ENCODE data around the gene ADORA1. TPM values are rescaled to one million over a fixed set of nuclear protein-coding genes. Genes with fewer than 3 reads are reported as not detected.

The ADORA1 gene
- total RNA-seq, 2 experiments from 2014 or later, result not detected

DNA sequence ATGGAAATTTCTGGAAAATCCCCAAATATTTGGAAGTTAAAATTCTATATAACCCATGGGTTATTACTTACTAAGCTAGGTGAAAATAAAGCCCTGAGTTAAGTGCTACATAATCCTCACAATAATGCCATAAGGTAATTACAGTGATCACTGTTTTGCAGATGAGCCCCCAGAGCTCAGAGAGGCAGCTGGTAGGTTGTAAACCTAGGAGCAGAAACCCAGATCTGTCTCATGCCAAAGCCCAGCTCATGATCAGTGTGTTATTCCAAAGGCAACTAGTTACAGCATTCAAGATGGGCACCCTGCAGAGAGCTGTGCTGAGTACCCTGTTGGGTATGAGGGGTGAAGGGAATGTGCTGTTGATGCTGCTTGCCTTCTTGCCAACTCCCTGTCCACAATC lies 31.0 kb upstream of the ADORA1 start:
- Histone ChIP-seq H3K4me3 (ENCODE audit: low read depth, low read length, poor library complexity, severe bottlenecking) (no peak overlapping the region), H3K9me3 (ENCODE audit: low read length) (peaks cover 14% of the 10 kb centered on the region), H3K36me3 (ENCODE audit: insufficient read depth, low read length) (no peaks in the 10 kb centered on the region), H3K27ac (ENCODE audit: low read depth, low read length, poor library complexity, severe bottlenecking) (no peak overlapping the region), H3K4me2 (ENCODE audit: low read length) (no peak overlapping the region), H3K4me1 (ENCODE audit: insufficient read depth, low read length, poor library complexity, severe bottlenecking) (no peaks in the 10 kb centered on the region), H2AFZ (ENCODE audit: low read length) (no peak overlapping the region), H3K9me2 (ENCODE audit: insufficient read depth, low read length) (no peaks in the 10 kb centered on the region), H4K20me1 (ENCODE audit: insufficient read depth, low read length) (no peaks in the 10 kb centered on the region), H3K79me2 (ENCODE audit: insufficient read depth, low read depth, low read length) (no peaks in the 10 kb centered on the region)
- CTCF ChIA-PET (ENCODE audit: unreplicated experiment), result no interaction called here
- POLR2A ChIA-PET, result no interaction called here
- TF ChIP-seq EZH2phosphoT487 (IDR thresholded peaks at IDR 0.05; ENCODE audit: borderline replicate concordance, low read depth, low read length), result no peak
- no peak for TF ChIP-seq CTCF (conservative IDR thresholded peaks at IDR 0.05; ENCODE audit: low read length)
- no TSS peak for BruUV-seq (replicated peaks)
- intact Hi-C loops (cut with micrococcal nuclease; ENCODE audit: unreplicated experiment), result no loop called here
- DNase-seq (ENCODE audit: low spot score), result no peak

- H4K20me1 ChIP-seq (ENCODE audit: insufficient read depth, low read length), result no peaks in the 10 kb centered on the region
- intact Hi-C loops (cut with micrococcal nuclease; ENCODE audit: unreplicated experiment), result no loop called here
- no TSS peak for BruUV-seq (replicated peaks)
These were observed 30.5 kb upstream of the ADORA1 start for GRCh38 chr1:203097001-203097400.

GRCh38 chr1:203098445-203098844 lies 29.1 kb upstream of the ADORA1 start:
- Histone ChIP-seq H3K9me3 (ENCODE audit: low read length) (peaks cover 14% of the 10 kb centered on the region), H2AFZ (ENCODE audit: low read length) (no peak overlapping the region), H4K20me1 (ENCODE audit: insufficient read depth, low read length) (no peaks in the 10 kb centered on the region), H3K9me2 (ENCODE audit: insufficient read depth, low read length) (no peaks in the 10 kb centered on the region), H3K27ac (ENCODE audit: low read depth, low read length, poor library complexity, severe bottlenecking) (no peak overlapping the region), H3K36me3 (ENCODE audit: insufficient read depth, low read length) (no peaks in the 10 kb centered on the region), H3K4me2 (ENCODE audit: low read length) (no peak overlapping the region), H3K79me2 (ENCODE audit: insufficient read depth, low read depth, low read length) (no peaks in the 10 kb centered on the region), H3K4me1 (ENCODE audit: insufficient read depth, low read length, poor library complexity, severe bottlenecking) (no peaks in the 10 kb centered on the region), H3K4me3 (ENCODE audit: low read depth, low read length, poor library complexity, severe bottlenecking) (no peak overlapping the region)
- no peak for TF ChIP-seq CTCF (conservative IDR thresholded peaks at IDR 0.05; ENCODE audit: low read length)
- TF ChIP-seq EZH2phosphoT487 (IDR thresholded peaks at IDR 0.05; ENCODE audit: borderline replicate concordance, low read depth, low read length), result no peak
- ChIA-PET POLR2A (no interaction called here), CTCF (ENCODE audit: unreplicated experiment) (no interaction called here)
- BruUV-seq (replicated peaks), result no TSS peak
- DNase-seq (ENCODE audit: low spot score), result no peak
- intact Hi-C loops (cut with micrococcal nuclease; ENCODE audit: unreplicated experiment), result no loop called here

More at GRCh38 chr1:203097001-203097400, 30.5 kb upstream of the ADORA1 start:
- Histone ChIP-seq H3K9me2 (ENCODE audit: insufficient read depth, low read length) (no peaks in the 10 kb centered on the region), H3K4me1 (ENCODE audit: insufficient read depth, low read length, poor library complexity, severe bottlenecking) (no peaks in the 10 kb centered on the region), H3K9me3 (ENCODE audit: low read length) (peaks cover 14% of the 10 kb centered on the region), H3K27ac (ENCODE audit: low read depth, low read length, poor library complexity, severe bottlenecking) (no peak overlapping the region), H3K79me2 (ENCODE audit: insufficient read depth, low read depth, low read length) (no peaks in the 10 kb centered on the region), H2AFZ (ENCODE audit: low read length) (no peak overlapping the region), H3K4me2 (ENCODE audit: low read length) (no peak overlapping the region), H3K36me3 (ENCODE audit: insufficient read depth, low read length) (no peaks in the 10 kb centered on the region), H3K4me3 (ENCODE audit: low read depth, low read length, poor library complexity, severe bottlenecking) (no peak overlapping the region)
- CTCF ChIA-PET (ENCODE audit: unreplicated experiment), result no interaction called here
- DNase-seq (ENCODE audit: low spot score), result no peak
- POLR2A ChIA-PET, result no interaction called here
- TF ChIP-seq EZH2phosphoT487 (IDR thresholded peaks at IDR 0.05; ENCODE audit: borderline replicate concordance, low read depth, low read length), result no peak
